Raji (cell line): ENCODE data around the gene FGD1.

Source experiments
- POLR2A ChIP-seq: IDR thresholded peaks from 2 replicates; pipeline ENCODE4 v1.6.1; 2011; ENCODE audit warnings: low read depth, low read length, control low read depth; ENCODE audit not compliant: insufficient read depth

The FGD1 gene

GRCh38 chrX:54423161-54423888, 72.7 kb downstream of the FGD1 start:
- TF ChIP-seq POLR2A, result no peak

- TF ChIP-seq POLR2A, result no peak
These were observed 73.9 kb downstream of the FGD1 start for GRCh38 chrX:54422168-54422567.

GRCh38 chrX:54419559-54420302, 76.3 kb downstream of the FGD1 start:
- TF ChIP-seq POLR2A, result no peak

- no peak for TF ChIP-seq POLR2A
These were observed 79.1 kb downstream of the FGD1 start for GRCh38 chrX:54416965-54417364.

GRCh38 chrX:54415534-54416350, 80.3 kb downstream of the FGD1 start:
- no peak for TF ChIP-seq POLR2A

- no peak for TF ChIP-seq POLR2A
These were observed 82.3 kb downstream of the FGD1 start for GRCh38 chrX:54413753-54414152.

GRCh38 chrX:54411732-54412131, 84.3 kb downstream of the FGD1 start:
- TF ChIP-seq POLR2A, result no peak

GRCh38 chrX:54407266-54407665, 88.8 kb downstream of the FGD1 start:
- TF ChIP-seq POLR2A, result no peak

- no peak for TF ChIP-seq POLR2A
These were observed 98.9 kb downstream of the FGD1 start for GRCh38 chrX:54397113-54397512.
